PC-9 (cell line): ENCODE measurements around the gene HSPB7.
"Not testable (repeated sequence)": the region's sequence is repeated elsewhere in the genome, so short reads cannot be mapped to it uniquely, and the experiment has no call there.

Experiments used
- EZH2 ChIP-seq: fragments of 200-600 bp; sonication (generic); IDR thresholded peaks from 2 replicates; pipeline ENCODE4 v1.8.0; 2017; ENCODE audit warnings: antibody characterized with exemption, low read depth
- TF ChIP-seq, protein P1 (sequence below): fragments of 200-600 bp; sonication (generic); conservative IDR thresholded peaks from 2 replicates; pipeline ENCODE4 v1.6.1; 2017; ENCODE audit warnings: mixed run types, antibody characterized with exemption, mild to moderate bottlenecking, moderate library complexity

DNA sequence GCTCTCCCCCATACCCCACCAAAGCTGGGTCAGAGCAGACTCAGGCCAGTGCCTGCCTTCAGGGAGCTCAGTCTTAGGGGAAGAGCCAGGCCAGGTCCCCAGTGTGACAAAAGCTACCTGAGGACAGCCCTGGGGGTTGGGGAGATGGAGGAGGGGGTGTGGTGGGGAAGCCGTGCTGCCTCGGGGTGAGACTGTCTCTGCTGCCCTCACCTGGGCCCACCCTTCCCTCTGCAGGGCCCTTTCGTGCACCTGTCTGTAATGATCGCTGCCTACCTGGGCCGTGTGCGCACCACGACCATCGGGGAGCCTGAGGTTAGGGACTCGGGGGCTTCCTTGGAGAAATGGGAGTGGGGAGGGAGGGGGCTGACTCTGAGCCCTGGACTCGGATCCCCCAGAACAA is 8.5 kb upstream of the HSPB7 start:
- TF ChIP-seq, protein P1, sequence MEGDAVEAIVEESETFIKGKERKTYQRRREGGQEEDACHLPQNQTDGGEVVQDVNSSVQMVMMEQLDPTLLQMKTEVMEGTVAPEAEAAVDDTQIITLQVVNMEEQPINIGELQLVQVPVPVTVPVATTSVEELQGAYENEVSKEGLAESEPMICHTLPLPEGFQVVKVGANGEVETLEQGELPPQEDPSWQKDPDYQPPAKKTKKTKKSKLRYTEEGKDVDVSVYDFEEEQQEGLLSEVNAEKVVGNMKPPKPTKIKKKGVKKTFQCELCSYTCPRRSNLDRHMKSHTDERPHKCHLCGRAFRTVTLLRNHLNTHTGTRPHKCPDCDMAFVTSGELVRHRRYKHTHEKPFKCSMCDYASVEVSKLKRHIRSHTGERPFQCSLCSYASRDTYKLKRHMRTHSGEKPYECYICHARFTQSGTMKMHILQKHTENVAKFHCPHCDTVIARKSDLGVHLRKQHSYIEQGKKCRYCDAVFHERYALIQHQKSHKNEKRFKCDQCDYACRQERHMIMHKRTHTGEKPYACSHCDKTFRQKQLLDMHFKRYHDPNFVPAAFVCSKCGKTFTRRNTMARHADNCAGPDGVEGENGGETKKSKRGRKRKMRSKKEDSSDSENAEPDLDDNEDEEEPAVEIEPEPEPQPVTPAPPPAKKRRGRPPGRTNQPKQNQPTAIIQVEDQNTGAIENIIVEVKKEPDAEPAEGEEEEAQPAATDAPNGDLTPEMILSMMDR: not testable (repeated sequence)
- TF ChIP-seq EZH2: not testable (repeated sequence)
